Thyroid gland (tissue), 4 donors: ENCODE results near the gene C10orf105.

Source experiments
- POLR2A ChIP-seq, 2 donors: fragments of 450-650 bp; IDR thresholded peaks; one replicate each; pipeline ENCODE4 v1.6.1; 2017; ENCODE audit warnings: antibody characterized with exemption in 2 of 2, mild to moderate bottlenecking in 2 of 2, moderate library complexity in 1 of 2
- TF ChIP-seq, protein P1 (sequence below), 6 experiments: fragments of 200-600 bp in 3 of 6; fragments of 450-650 bp in 3 of 6; sonication (generic) in 3 of 6; IDR thresholded peaks; one replicate each; pipeline ENCODE4 v1.5.1; 2016 to 2019; ENCODE audit warnings: antibody characterized with exemption in 6 of 6, mild to moderate bottlenecking in 2 of 6, inconsistent platforms in 1 of 6, moderate library complexity in 1 of 6

DNA sequence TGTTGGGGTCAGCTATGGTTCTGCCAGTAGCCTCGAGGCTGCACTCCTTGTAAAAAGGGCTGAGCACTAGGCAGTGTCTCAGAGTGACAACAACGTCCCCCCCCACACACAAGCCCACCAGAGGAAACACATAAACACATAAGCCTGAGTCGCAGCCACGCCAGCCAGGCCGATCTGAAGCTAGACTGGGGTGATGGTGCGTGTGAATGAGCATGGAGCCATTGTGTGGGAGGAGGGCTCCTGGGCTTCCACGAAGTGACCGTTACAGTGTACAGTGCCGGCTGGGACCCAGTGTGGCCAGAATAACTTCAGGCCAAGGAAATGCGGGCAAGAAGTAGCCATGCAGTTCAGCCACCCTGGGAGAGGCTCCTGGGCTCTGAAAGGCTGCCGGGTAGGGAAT, 3.7 kb upstream of the C10orf105 start:
- TF ChIP-seq, protein P1, sequence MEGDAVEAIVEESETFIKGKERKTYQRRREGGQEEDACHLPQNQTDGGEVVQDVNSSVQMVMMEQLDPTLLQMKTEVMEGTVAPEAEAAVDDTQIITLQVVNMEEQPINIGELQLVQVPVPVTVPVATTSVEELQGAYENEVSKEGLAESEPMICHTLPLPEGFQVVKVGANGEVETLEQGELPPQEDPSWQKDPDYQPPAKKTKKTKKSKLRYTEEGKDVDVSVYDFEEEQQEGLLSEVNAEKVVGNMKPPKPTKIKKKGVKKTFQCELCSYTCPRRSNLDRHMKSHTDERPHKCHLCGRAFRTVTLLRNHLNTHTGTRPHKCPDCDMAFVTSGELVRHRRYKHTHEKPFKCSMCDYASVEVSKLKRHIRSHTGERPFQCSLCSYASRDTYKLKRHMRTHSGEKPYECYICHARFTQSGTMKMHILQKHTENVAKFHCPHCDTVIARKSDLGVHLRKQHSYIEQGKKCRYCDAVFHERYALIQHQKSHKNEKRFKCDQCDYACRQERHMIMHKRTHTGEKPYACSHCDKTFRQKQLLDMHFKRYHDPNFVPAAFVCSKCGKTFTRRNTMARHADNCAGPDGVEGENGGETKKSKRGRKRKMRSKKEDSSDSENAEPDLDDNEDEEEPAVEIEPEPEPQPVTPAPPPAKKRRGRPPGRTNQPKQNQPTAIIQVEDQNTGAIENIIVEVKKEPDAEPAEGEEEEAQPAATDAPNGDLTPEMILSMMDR (IDR thresholded peaks at IDR 0.05): no peak
- no peak for TF ChIP-seq POLR2A (IDR thresholded peaks at IDR 0.05)
